ENCODE results near the gene NEMP1. TPM values are rescaled to one million over a fixed set of nuclear protein-coding genes. Genes with fewer than 3 reads are reported as not detected.
A peak's percentile ranks its signal among the peaks of the same experiment; 100 is the strongest.

Gene NEMP1
- total and polyA plus RNA-seq, 2 of the 13 experiments (the other 11 are each of a cell fraction or from before 2014, with no cell fraction given) = 11.4 to 12.9 TPM

- TF ChIP-seq ZNF704 (CRISPR knock-in tag; IDR thresholded peaks at IDR 0.05; ENCODE audit: borderline replicate concordance) = no peak; the same call in 1 of the 2 replicates
- TF ChIP-seq CREB1 (IDR thresholded peaks at IDR 0.05) = peak; percentile 79
- peak; percentile 91 for TF ChIP-seq CREB1 (CRISPR knock-in tag; IDR thresholded peaks at IDR 0.05)
- TF ChIP-seq MAF1 (CRISPR knock-in tag; IDR thresholded peaks at IDR 0.05; ENCODE audit: borderline replicate concordance) = no peak
- peak; percentile 56; the same call in 1 of the 2 replicates for TF ChIP-seq ZFX (CRISPR knock-in tag; IDR thresholded peaks at IDR 0.05; ENCODE audit: low read depth)
- TF ChIP-seq ZBTB20 (CRISPR knock-in tag; IDR thresholded peaks at IDR 0.05; ENCODE audit: borderline replicate concordance, low read depth) = no peak
- peak; percentile 91 for TF ChIP-seq MNT (IDR thresholded peaks at IDR 0.05)
- TF ChIP-seq MZF1 (CRISPR knock-in tag; IDR thresholded peaks at IDR 0.05; ENCODE audit: borderline replicate concordance) = no peak
- TF ChIP-seq ZNF362 (CRISPR knock-in tag; IDR thresholded peaks at IDR 0.05; ENCODE audit: borderline replicate concordance) = no peak
- no peak for TF ChIP-seq HNF4A (CRISPR knock-in tag; IDR thresholded peaks at IDR 0.05)
- TF ChIP-seq ZNF674 (CRISPR knock-in tag; IDR thresholded peaks at IDR 0.05; ENCODE audit: low read depth) = no peak
- TF ChIP-seq DPF2 (CRISPR knock-in tag; IDR thresholded peaks at IDR 0.05; ENCODE audit: borderline replicate concordance, low read depth) = no peak
- TF ChIP-seq ZMAT3 (CRISPR knock-in tag; conservative IDR thresholded peaks at IDR 0.05) = peak; percentile 29; the same call in 1 of the 2 replicates
- TF ChIP-seq NPAS2 (CRISPR knock-in tag; IDR thresholded peaks at IDR 0.05; ENCODE audit: borderline replicate concordance) = no peak
- TF ChIP-seq KAT7 (CRISPR knock-in tag; IDR thresholded peaks at IDR 0.05; ENCODE audit: borderline replicate concordance) = no peak
- no peak for TF ChIP-seq SRY (CRISPR knock-in tag; IDR thresholded peaks at IDR 0.05)
- TF ChIP-seq FOXA1 (IDR thresholded peaks at IDR 0.05) = no peak
- TF ChIP-seq FOXA1 (CRISPR knock-in tag; IDR thresholded peaks at IDR 0.05) = peak; percentile 77; the same call in 1 of the 2 replicates
- TF ChIP-seq ZNF280B (CRISPR knock-in tag; IDR thresholded peaks at IDR 0.05; ENCODE audit: borderline replicate concordance) = 0 out of 2 replicates have a peak, but pooled peaks have one; percentile 77
- TF ChIP-seq SALL2 (CRISPR knock-in tag; IDR thresholded peaks at IDR 0.05) = no peak
- peak; percentile 61 for TF ChIP-seq SRSF1 (optimal IDR thresholded peaks at IDR 0.05; ENCODE audit: low read depth, low read length)
- TF ChIP-seq SOX13 (IDR thresholded peaks at IDR 0.05) = no peak
- TF ChIP-seq SOX13 (CRISPR knock-in tag; conservative IDR thresholded peaks at IDR 0.05 in 1 of 2, IDR thresholded peaks at IDR 0.05 in 1 of 2) = no peak
- no peak for TF ChIP-seq ONECUT2 (CRISPR knock-in tag; IDR thresholded peaks at IDR 0.05)
Measured at GRCh38 chr12:57078519-57079404, at the start of gene NEMP1 (continued).

All from HepG2 (cell line).